NB4 (cell line): ENCODE measurements around the gene PAK6.

Experiments used
- CTCF ChIP-seq: IDR thresholded peaks from one replicate; pipeline ENCODE4 v1.5.1; 2012; ENCODE audit warnings: low read depth, low read length
- MAX ChIP-seq: IDR thresholded peaks from 2 replicates; pipeline ENCODE4 v1.6.1; 2011; ENCODE audit warnings: low read depth, low read length

- TF ChIP-seq MAX: no peak
- TF ChIP-seq CTCF: no peak
Observed at GRCh38 chr15:40301467-40302179, 62.8 kb downstream of the PAK6 start.
